OCI-M2 (cell line): ENCODE data around the gene CCDC187.

Experiments
- DNase-seq: peaks from one replicate; lab custom pipeline; 2025; ENCODE audit not compliant: unreplicated experiment; lab: John Stamatoyannopoulos, UW

Gene CCDC187

GRCh38 chr9:136339958-136340310 is 36.0 kb upstream of the CCDC187 start:
- DNase-seq, result no peak

- DNase-seq, result no peak
Measured at GRCh38 chr9:136339173-136339957, 35.5 kb upstream of the CCDC187 start.

- DNase-seq, result no peak
Measured at GRCh38 chr9:136338511-136338910, 34.6 kb upstream of the CCDC187 start.

- DNase-seq, result no peak
Measured at GRCh38 chr9:136337416-136338395, 33.8 kb upstream of the CCDC187 start.

- DNase-seq, result no peak
Measured at GRCh38 chr9:136336881-136337280, 33.0 kb upstream of the CCDC187 start.

- DNase-seq, result no peak
Measured at GRCh38 chr9:136336156-136336870, 32.4 kb upstream of the CCDC187 start.

- DNase-seq, result no peak
Measured at GRCh38 chr9:136335296-136336155, 31.6 kb upstream of the CCDC187 start.

GRCh38 chr9:136334541-136334940 is 30.6 kb upstream of the CCDC187 start:
- no peak for DNase-seq

- no peak for DNase-seq
Measured at GRCh38 chr9:136333486-136333885, 29.6 kb upstream of the CCDC187 start.

GRCh38 chr9:136333045-136333444 is 29.2 kb upstream of the CCDC187 start:
- DNase-seq, result no peak

GRCh38 chr9:136332482-136332983 is 28.6 kb upstream of the CCDC187 start:
- DNase-seq, result no peak

GRCh38 chr9:136331556-136332481 is 27.9 kb upstream of the CCDC187 start:
- DNase-seq, result no peak

- DNase-seq, result no peak
Measured at GRCh38 chr9:136331030-136331429, 27.1 kb upstream of the CCDC187 start.

- no peak for DNase-seq
Measured at GRCh38 chr9:136330406-136330990, 26.6 kb upstream of the CCDC187 start.

GRCh38 chr9:136329636-136330405 is 25.9 kb upstream of the CCDC187 start:
- DNase-seq, result no peak

- DNase-seq, result no peak
Measured at GRCh38 chr9:136329211-136329627, 25.3 kb upstream of the CCDC187 start.

- DNase-seq, result no peak
Measured at GRCh38 chr9:136328622-136329041, 24.7 kb upstream of the CCDC187 start.

GRCh38 chr9:136328011-136328621 is 24.2 kb upstream of the CCDC187 start:
- no peak for DNase-seq
